Panc1 (cell line): ENCODE measurements around the gene CALD1. TPM values are rescaled to one million over a fixed set of nuclear protein-coding genes. Genes with fewer than 3 reads are reported as not detected.

ENCODE experiments used
- ATAC-seq: fragments of 200-7000 bp; cut with Tn5 transposase; 2 replicates; pipeline ENCODE4 v1.9.1; 2020; ENCODE audit warnings: mild to moderate bottlenecking, moderate library complexity
- BruUV-seq: library from RNA; stranded (reverse); fragments of 400-500 nt; replicated peaks from 2 replicates; lab custom pipeline; 2021; lab: Mats Ljungman, UMichigan
- CTCF ChIA-PET: fragments of 300-600 bp; sonication (Branson Sonifier 250); formaldehyde crosslinking; loops from one replicate; lab custom pipeline; 2022; ENCODE audit warnings: antibody characterized with exemption; lab: Charles Lee
- POLR2A ChIA-PET: fragments of 300-600 bp; sonication (Branson Sonifier 250); formaldehyde crosslinking; loops from one replicate; lab custom pipeline; 2022; ENCODE audit warnings: antibody characterized with exemption; lab: Charles Lee
- DNase-seq: peaks from one replicate; pipeline ENCODE4 v3.0.0-alpha.2; 2010; ENCODE audit warnings: low read depth, low spot score
- H3K27ac ChIP-seq: 2 replicates; pipeline ENCODE4 v1.5.1; 2011; ENCODE audit warnings: mild to moderate bottlenecking, low read length, inconsistent platforms
- H3K27me3 ChIP-seq: fragments of 200-500 bp; sonication (Bioruptor generic); 2 replicates; pipeline ENCODE4 v1.6.0; 2014; ENCODE audit warnings: low read length, inconsistent platforms; ENCODE audit not compliant: control insufficient read depth, insufficient read depth
- H3K36me3 ChIP-seq: fragments of 200-500 bp; sonication (Bioruptor generic); 2 replicates; pipeline ENCODE4 v1.5.1; 2014; ENCODE audit warnings: inconsistent platforms, mild to moderate bottlenecking, low read length, moderate library complexity; ENCODE audit not compliant: control insufficient read depth, insufficient read depth
- H3K4me1 ChIP-seq: 2 replicates; pipeline ENCODE4 v1.5.1; 2011; ENCODE audit warnings: inconsistent platforms, mild to moderate bottlenecking, low read length, moderate library complexity; ENCODE audit not compliant: control insufficient read depth, insufficient read depth
- H3K4me3 ChIP-seq, 2 experiments: 2 replicates each; pipeline ENCODE4 v1.5.1; 2011 to 2012; ENCODE audit warnings: low read depth in 2 of 2, low read length in 2 of 2, mild to moderate bottlenecking in 2 of 2, inconsistent platforms in 1 of 2, moderate library complexity in 1 of 2
- H3K9me3 ChIP-seq: fragments of 200-500 bp; sonication (Bioruptor generic); 2 replicates; pipeline ENCODE4 v1.5.1; 2014; ENCODE audit warnings: low read depth, mild to moderate bottlenecking, inconsistent platforms, low read length, moderate library complexity; ENCODE audit not compliant: control insufficient read depth, insufficient read depth
- POLR2AphosphoS5 ChIP-seq: IDR thresholded peaks from 2 replicates; pipeline ENCODE4 v1.6.1; 2012; ENCODE audit warnings: mild to moderate bottlenecking, low read depth, low read length, moderate library complexity
- REST ChIP-seq, 2 experiments: IDR thresholded peaks; 2 replicates each; pipeline ENCODE4 v1.6.1; 2011 to 2012; ENCODE audit warnings: low read depth in 2 of 2, control low read depth in 1 of 2, low read length in 1 of 2, mild to moderate bottlenecking in 1 of 2, moderate library complexity in 1 of 2; ENCODE audit not compliant: insufficient read depth in 1 of 2
- SIN3A ChIP-seq: IDR thresholded peaks from 2 replicates; pipeline ENCODE4 v1.6.1; 2012; ENCODE audit warnings: low read depth, mild to moderate bottlenecking, low read length, moderate library complexity, borderline replicate concordance; ENCODE audit not compliant: insufficient read depth
- TCF7L2 ChIP-seq: IDR thresholded peaks from 2 replicates; pipeline ENCODE4 v1.6.1; 2011; ENCODE audit warnings: mild to moderate bottlenecking, low read depth, low read length, inconsistent platforms
- in situ Hi-C: cut with HindIII; loops from 2 replicates; pipeline ENCODE4 v1.10.0; 2016; ENCODE audit warnings: low sequenced_read_pairs, low pct_unique_long_range_greater_than_20kb
- intact Hi-C: fragments of 100-400 bp; cut with micrococcal nuclease; formaldehyde crosslinking; loops from one replicate; pipeline ENCODE4 v1.10.0; 2022; ENCODE audit not compliant: unreplicated experiment
- total RNA-seq: library from RNA; stranded (reverse); gene quantifications from one replicate; pipeline ENCODE4 v1.2.1, GENCODE V29; 2021; ENCODE audit not compliant: unreplicated experiment
- TF ChIP-seq, protein P1 (sequence below): fragments of 450-650 bp; IDR thresholded peaks from 2 replicates; pipeline ENCODE4 v1.5.1; 2017; ENCODE audit warnings: mild to moderate bottlenecking

Gene CALD1
- total RNA-seq, 1 experiment from 2014 or later: 9.2 TPM

DNA sequence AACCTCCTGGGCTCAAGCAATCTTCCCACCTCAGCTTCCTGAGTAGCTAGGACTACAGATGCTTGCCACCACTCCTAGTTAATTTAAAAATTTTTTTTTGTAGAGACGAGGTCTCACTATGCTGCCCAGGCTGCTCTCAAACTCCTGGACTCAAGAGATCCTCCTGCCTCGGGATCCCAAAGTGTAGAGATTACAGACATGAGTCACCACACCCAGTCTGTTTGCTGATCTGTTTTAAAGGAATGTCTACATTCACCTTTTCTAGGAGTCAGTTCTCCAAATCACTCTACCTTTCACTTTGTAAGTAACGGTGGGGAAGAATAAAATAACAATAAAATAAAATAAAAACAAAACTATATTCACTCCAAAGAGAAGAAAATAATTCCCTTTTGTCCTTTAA lies 120.3 kb downstream of the CALD1 start:
- Histone ChIP-seq H3K27ac (no peak overlapping the region), H3K36me3 (no peaks in the 10 kb centered on the region), H3K4me3 (peak overlapping the region in 1 of 2 experiments; percentile 0; a peak in 1 of 4 replicates), H3K27me3 (no peaks in the 10 kb centered on the region), H3K9me3 (no peaks in the 10 kb centered on the region), H3K4me1 (no peaks in the 10 kb centered on the region)
- no TSS peak for BruUV-seq
- ChIA-PET POLR2A (interaction anchor here (0.5 kb wide), 1 partner anchor 266 kb away, joined by 3 read pairs; no protein-coding TSS in a partner anchor), CTCF (no interaction called here)
- peak; percentile 85 for ATAC-seq
- TF ChIP-seq TCF7L2 (no peak), SIN3A (no peak), REST (IDR thresholded peaks at IDR 0.05; ENCODE audit: insufficient read depth in 1 of 2, low read depth in 2 of 2, low read length in 1 of 2) (no peak), POLR2AphosphoS5 (no peak)
- TF ChIP-seq, protein P1, sequence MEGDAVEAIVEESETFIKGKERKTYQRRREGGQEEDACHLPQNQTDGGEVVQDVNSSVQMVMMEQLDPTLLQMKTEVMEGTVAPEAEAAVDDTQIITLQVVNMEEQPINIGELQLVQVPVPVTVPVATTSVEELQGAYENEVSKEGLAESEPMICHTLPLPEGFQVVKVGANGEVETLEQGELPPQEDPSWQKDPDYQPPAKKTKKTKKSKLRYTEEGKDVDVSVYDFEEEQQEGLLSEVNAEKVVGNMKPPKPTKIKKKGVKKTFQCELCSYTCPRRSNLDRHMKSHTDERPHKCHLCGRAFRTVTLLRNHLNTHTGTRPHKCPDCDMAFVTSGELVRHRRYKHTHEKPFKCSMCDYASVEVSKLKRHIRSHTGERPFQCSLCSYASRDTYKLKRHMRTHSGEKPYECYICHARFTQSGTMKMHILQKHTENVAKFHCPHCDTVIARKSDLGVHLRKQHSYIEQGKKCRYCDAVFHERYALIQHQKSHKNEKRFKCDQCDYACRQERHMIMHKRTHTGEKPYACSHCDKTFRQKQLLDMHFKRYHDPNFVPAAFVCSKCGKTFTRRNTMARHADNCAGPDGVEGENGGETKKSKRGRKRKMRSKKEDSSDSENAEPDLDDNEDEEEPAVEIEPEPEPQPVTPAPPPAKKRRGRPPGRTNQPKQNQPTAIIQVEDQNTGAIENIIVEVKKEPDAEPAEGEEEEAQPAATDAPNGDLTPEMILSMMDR: no peak
- in situ Hi-C loops (no loop called here), intact Hi-C loops (no loop called here)
- DNase-seq: peak; percentile 52

DNA sequence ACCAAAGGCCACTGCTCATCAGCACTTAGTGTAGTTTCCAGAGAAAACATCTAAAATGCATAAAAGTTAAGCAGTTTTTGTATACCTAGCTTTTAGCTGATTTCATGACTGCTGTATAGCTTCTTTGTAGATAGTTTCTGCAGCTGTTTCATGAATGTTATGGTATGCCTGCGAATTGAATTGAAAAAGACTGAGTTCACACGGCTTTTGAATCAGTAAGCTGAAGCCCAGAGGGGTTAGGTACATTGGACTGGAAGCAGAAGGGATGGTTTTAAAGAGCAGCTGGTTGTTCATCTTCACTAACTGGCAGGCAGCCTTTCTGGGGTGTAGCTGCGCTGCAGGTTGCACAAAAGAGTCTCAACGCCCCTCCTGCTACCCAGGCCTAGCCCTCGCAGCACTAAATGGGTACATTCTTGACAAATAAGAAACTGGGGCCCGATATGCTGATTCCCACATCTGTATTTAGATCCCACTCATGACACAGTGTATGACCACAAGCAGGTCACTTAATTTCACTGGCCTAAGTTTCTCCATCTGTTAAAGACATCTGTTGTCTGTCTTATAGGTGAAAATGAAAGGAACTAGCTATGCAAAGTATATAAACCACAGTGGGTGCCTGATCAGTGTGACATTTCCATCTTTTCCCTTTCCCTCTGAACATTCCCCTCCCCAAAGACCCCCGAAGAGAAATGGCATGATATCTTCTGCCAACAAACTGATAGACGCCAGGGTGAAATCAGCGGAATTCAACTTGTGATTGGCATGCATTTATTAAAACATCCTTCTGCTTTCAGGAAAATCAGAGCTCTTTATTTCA lies 120.9 kb downstream of the CALD1 start:
- ChIA-PET POLR2A (interaction anchor here (0.5 kb wide), 1 partner anchor 267 kb away, joined by 3 read pairs; no protein-coding TSS in a partner anchor), CTCF (interaction anchor here (0.5 kb wide), 1 partner anchor 17 kb away, joined by 3 read pairs; no protein-coding TSS in a partner anchor)
- intact Hi-C loops (no loop called here), in situ Hi-C loops (no loop called here)
- no peak for DNase-seq
- H3K27me3 ChIP-seq: no peaks in the 10 kb centered on the region
- BruUV-seq: no TSS peak
- H3K27ac ChIP-seq: no peak overlapping the region
- H3K4me1 ChIP-seq: no peaks in the 10 kb centered on the region
- no peaks in the 10 kb centered on the region for H3K9me3 ChIP-seq
- H3K4me3 ChIP-seq: no peak overlapping the region
- no peaks in the 10 kb centered on the region for H3K36me3 ChIP-seq
- no peak for ATAC-seq
- TF ChIP-seq POLR2AphosphoS5 (no peak), TCF7L2 (no peak), SIN3A (no peak), REST (IDR thresholded peaks at IDR 0.05; ENCODE audit: insufficient read depth in 1 of 2, low read depth in 2 of 2, low read length in 1 of 2) (no peak)
- TF ChIP-seq, protein P1: no peak
